LNCaP clone FGC (cell line): Measurements from ENCODE around the gene TSC22D1.

Source experiments
- DNase-seq: peaks from one replicate; pipeline ENCODE4 v3.0.0-alpha.2; 2011; ENCODE audit warnings: low read depth
- H3K4me3 ChIP-seq: 2 replicates; pipeline ENCODE4 v1.5.1; 2011; ENCODE audit warnings: mild to moderate bottlenecking, low read depth, low read length, control low read depth
- CTCF ChIP-seq: IDR thresholded peaks from 2 replicates; pipeline ENCODE4 v1.5.1; 2012; ENCODE audit warnings: mild to moderate bottlenecking; ENCODE audit not compliant: control insufficient read depth, insufficient read depth; ENCODE audit errors: extremely low read depth

Gene TSC22D1

GRCh38 chr13:44471686-44472085 lies 104.4 kb downstream of the TSC22D1 start:
- no peak for DNase-seq
- TF ChIP-seq CTCF, result no peak
- H3K4me3 ChIP-seq, result no peak overlapping the region

GRCh38 chr13:44470638-44471562 lies 105.2 kb downstream of the TSC22D1 start:
- no peak overlapping the region for H3K4me3 ChIP-seq
- peak; percentile 40; the same call in 1 of the 2 replicates for TF ChIP-seq CTCF
- no peak for DNase-seq

- no peak overlapping the region for H3K4me3 ChIP-seq
- no peak for TF ChIP-seq CTCF
- no peak for DNase-seq
Measured at GRCh38 chr13:44468874-44469273, 107.3 kb downstream of the TSC22D1 start.

- DNase-seq, result no peak
- TF ChIP-seq CTCF, result no peak
- no peak overlapping the region for H3K4me3 ChIP-seq
Measured at GRCh38 chr13:44465318-44465717, 110.8 kb downstream of the TSC22D1 start.

- H3K4me3 ChIP-seq, result no peak overlapping the region
- no peak for TF ChIP-seq CTCF
- no peak for DNase-seq
Measured at GRCh38 chr13:44464471-44464870, 111.7 kb downstream of the TSC22D1 start.

GRCh38 chr13:44463759-44464158 lies 112.4 kb downstream of the TSC22D1 start:
- no peak for TF ChIP-seq CTCF
- H3K4me3 ChIP-seq, result no peak overlapping the region
- no peak for DNase-seq
